ENCODE measurements around the gene EPHA6.

EPHA6 gene

DNA sequence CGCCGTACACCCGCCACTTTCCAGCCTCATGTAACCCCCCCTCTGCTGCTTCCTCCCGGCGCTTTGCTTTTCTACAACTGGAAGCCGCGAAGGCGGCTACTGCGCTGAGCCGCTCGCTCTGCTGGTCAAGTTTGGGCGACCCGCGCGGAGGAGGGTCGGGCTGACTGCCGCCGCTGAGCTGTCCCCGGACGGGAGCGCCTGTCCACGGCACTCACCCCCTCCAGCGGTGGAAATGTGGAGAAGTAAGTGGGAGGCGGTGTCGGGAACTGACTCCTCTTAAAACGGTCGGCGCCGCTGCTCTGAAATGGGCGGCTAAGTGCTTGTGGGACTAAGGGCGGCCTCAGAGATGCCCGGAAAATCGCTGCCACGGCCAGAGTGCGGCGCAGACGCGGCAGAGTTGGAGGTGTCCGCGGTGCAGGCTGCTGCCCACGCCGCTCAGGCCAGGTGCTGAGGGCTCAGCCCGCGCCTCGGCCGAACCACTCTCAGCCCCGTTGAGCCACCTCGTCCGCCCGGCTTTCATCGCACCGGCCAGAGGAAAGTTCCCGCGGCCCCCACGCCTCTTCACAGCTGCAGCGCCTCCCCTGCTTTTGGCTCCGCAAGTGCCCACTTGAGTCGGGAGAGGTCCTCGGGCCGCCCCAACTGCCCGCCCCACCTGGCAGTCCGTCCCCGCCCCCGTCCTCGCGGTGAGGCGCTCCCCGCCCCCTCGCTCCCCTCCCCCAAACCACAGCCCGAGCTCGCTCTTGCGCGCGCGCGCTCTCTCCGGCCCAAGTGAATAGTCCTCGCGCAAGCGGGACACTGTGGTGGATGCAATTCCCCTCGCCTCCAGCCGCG is at the start of gene EPHA6:
Gene EPHA6 (plus strand): TSS at position 775 of the 831 bp plus-strand sequence.
- peak; percentile 16 for DNase-seq

- no peak for DNase-seq
Measured at GRCh38 chr3:96776818-96777217, 37.6 kb upstream of the EPHA6 start.

DNA sequence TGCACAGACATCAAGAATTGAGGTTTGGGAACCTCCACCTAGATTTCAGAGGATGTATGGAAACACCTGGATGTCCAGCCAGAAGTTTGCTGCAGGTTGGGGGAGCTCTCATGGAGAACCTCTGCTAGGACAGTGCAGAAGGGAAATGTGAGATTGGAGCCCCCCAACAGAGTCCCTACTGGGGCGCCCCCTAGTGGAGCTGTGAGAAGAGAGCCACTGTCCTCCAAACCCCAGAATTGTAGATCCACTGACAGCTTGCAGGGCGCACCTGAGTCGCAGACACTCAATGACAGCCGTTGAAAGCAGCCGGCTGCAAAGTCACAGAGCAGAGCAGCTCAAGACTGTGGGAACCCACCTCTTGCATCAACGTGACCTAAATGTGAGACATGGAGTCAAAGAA is 34.6 kb upstream of the EPHA6 start:
- DNase-seq: no peak

- no peak for DNase-seq
Measured at GRCh38 chr3:96796101-96796500, 18.3 kb upstream of the EPHA6 start.

DNA sequence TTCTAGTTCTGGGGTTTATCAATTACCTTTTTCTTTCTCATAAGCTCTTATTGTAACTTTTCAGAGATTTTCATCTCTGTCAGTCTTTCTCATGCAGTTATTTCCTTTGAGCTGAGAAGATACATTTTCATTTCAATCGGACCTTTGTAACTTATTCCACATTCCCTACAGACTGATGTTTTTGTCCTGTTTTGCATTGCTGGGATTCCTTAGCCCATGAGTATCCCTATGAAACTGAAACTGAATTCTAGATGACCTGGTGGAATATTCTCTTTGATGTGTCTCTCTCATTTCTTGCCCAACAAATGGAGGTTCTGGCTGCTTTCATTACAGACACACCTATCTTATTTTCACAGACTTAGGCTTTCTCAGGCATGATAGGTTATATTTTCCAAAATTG is 10.5 kb upstream of the EPHA6 start:
- no peak for DNase-seq

DNA sequence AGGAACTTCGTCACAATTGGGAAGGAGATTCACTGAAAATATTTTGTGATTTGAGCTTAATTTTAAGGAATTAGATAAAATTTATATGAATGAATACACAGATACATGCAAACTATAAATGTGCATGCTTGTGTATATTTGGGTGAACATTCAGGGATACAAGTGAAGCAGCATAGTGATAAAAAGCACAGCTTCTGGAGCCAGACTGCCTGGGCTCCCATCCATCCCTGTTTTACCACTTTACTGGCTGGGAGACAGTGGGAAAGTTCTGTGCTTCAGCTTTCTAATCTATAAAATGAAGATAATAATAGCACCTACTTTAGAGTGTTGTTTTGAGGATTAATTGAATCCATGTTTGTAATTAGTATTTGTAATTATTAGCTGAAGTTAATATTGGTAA is 8.1 kb upstream of the EPHA6 start:
- DNase-seq: no peak

- DNase-seq: peak; percentile 75
Measured at GRCh38 chr3:96813134-96813819, 1.1 kb upstream of the EPHA6 start.

- DNase-seq: no peak
Measured at GRCh38 chr3:96814651-96815567, 515 bp downstream of the EPHA6 start.

DNA sequence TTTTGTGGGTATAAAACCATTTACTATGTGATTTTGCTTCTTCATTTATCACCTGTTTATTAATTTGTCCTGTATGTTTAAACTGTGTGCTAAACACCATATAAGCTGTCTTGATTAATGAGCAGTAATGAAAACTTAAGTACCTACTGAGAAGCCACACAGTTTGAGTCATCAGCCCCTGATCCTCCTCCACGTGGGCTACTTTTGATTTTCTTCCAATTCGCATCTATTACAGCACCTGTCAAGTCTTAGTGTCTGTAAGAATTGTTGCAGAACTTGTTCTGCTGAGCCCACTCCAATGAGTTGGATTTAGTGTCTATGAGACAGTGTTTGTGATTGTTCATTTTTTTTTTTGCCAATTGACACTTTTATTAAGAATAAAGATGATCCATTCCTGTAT is 16.8 kb downstream of the EPHA6 start:
- no peak for DNase-seq

GRCh38 chr3:96833301-96833700 is 18.9 kb downstream of the EPHA6 start:
- DNase-seq: no peak

- no peak for DNase-seq
Measured at GRCh38 chr3:96836153-96836915, 21.9 kb downstream of the EPHA6 start.

DNA sequence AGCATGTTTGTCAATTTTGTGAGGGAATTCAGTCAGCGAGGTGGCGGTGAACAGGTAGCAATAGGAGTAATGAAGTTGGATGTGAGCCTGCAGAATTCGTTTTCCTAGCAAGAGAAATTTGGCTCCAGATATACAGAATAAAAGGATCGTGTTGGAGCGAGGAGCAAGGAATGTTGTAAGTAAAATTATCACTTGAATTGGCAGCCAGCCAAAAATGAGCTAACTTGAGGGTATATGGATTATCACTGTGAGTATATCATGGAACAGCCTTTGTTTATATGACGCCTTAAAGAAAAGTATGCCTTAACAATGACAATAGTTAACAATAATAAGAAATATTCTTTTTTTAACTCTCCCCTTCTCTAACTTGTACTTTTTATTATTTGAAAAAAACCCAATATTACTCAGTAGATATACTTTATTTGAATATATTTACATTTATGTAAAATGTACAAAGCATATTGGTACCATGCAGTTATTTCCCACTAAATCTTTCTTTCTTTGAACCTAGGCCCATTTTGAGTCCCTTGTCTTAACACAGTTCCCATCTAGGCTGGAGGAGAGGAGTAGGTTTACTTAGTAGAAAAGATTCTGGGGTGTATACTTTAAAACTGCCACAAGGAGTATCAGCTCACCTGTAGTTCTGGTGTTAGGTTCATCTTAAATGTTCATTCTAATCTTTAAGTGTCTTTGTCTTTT is 29.3 kb downstream of the EPHA6 start:
- DNase-seq: no peak

DNA sequence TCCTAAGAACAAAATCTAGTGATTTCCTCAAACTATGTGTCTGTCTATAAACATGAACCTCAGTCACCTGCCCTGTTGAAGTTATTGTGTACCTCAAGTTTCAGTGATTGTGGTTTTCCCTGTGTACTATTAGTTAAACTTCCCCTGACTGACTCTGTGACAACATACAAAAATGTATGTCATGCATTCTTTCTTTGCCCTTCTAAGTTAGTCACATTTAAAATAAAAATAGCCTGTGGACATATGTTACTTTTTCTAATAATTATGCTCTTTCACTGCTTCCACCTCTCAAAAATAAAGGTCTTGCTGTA is 29.8 kb downstream of the EPHA6 start:
- no peak for DNase-seq

GRCh38 chr3:96852849-96853248 is 38.5 kb downstream of the EPHA6 start:
- no peak for DNase-seq

DNA sequence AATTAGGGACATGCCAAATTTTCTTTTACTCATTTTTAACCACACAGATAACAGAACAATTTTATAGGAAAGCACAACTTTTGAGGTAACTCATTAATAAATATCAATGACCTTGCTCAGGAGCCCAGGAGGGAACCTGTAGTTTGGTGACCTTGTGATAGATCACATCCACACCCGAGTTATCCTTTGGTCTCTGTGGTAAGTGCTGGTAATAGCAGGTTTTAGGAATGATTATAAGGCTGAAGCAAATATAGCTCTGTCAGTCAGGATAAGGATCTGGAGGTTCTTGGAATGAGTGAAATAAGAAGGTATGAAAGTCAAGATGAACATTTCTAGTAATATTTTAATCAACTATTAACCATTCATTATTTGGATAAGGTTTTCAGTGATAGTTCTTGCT is 46.5 kb downstream of the EPHA6 start:
- no peak for DNase-seq

GRCh38 chr3:96863129-96863740 is 48.8 kb downstream of the EPHA6 start:
- peak; percentile 62 for DNase-seq

GRCh38 chr3:96865605-96866004 is 51.2 kb downstream of the EPHA6 start:
- DNase-seq: no peak

- DNase-seq: no peak
Measured at GRCh38 chr3:96869316-96869715, 54.9 kb downstream of the EPHA6 start.

GRCh38 chr3:96877510-96877909 is 63.1 kb downstream of the EPHA6 start:
- no peak for DNase-seq

GRCh38 chr3:96900031-96900430 is 85.6 kb downstream of the EPHA6 start:
- DNase-seq: no peak

GRCh38 chr3:96900566-96900965 is 86.2 kb downstream of the EPHA6 start:
- DNase-seq: no peak

DNA sequence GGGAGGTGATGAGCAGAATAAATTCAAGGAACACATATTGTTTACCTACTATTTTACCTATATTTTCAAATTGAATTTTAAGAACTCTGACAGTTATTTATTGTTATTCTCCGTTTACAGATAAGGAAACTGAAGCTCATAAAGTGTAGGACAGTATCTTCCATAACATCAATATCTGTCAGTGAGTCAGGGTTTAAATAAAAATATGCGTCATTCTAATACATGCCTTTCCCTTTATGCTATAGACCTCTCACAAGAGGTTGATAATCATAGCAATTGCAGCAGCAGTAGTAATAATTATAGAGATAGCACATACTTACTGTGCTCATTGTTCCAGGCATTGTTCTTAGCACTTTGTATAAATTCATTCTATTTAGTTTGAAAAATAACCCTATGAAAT is 101.1 kb downstream of the EPHA6 start:
- no peak for DNase-seq
